Measurements from ENCODE around the gene ZNF836.

The ZNF836 gene

DNA sequence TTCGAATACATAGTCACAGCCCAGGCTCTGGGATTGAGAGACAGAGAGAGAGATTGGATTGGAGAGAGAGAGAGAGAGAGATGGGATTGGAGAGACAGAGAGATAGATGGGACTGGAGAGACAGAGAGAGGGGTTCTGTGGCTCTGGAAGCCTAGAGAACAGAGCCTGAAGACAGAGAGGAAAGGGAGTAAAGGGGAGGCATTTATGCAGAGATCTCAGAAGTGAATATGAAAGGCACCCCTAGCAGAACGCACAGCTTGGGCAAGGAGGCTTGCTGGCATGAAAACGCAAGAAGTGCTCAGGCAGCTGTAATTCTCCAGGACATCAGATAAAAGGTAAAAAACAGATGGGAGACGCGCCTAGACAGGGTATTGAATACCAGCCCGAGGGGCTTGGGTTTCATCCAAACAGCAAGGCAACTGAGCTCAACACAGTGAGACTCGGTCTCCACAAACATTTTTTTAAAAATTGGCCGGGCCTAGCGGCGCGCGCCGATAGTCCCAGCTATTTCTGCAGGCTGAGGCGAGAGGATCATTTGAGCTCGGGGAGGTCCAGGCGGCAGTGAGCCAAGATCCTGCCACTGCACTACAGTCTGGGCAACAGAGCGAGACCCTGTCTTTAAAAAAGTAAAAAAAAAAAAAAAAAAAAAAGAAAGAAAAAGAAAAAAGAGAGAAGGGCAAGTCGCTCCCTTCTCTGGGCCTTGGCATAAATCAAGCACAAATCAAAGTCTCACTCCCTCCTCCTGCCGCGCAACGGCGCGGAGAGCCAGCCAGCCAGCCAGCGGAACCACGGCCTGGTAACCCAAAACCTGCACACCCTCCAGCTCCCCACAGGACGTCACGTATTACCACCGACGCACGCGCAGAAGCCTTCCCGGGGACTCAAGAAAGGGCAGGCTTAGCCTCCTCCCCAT is 17.7 kb upstream of the ZNF836 start:
- ATAC-seq (no peak), DNase-seq (no peak)

- ATAC-seq (no peak), DNase-seq (no peak)
Observed at GRCh38 chr19:52187407-52187806, 16.0 kb upstream of the ZNF836 start.

GRCh38 chr19:52176574-52176973 is 5.2 kb upstream of the ZNF836 start:
- DNase-seq (no peak), ATAC-seq (no peak)

DNA sequence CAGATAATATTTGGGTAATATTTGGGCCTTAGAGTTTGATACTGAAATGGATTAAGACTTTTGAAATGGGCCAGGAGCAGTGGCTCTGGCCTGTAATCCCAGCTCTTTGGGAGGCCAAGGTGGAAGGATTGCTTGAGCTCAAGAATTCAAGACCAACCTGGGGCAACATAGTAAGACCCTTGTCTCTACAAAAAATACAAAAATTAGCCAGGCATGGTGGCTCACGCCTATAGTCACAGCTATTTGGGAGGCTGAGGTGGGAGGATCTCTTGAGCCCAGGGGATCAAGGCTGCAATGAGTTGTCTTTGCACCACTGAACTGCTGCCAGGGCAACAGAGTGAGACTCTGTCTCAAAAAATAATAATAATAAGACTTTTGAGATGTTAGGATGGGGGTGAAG is 926 bp upstream of the ZNF836 start:
- no peak for ATAC-seq
- no peak for DNase-seq

DNA sequence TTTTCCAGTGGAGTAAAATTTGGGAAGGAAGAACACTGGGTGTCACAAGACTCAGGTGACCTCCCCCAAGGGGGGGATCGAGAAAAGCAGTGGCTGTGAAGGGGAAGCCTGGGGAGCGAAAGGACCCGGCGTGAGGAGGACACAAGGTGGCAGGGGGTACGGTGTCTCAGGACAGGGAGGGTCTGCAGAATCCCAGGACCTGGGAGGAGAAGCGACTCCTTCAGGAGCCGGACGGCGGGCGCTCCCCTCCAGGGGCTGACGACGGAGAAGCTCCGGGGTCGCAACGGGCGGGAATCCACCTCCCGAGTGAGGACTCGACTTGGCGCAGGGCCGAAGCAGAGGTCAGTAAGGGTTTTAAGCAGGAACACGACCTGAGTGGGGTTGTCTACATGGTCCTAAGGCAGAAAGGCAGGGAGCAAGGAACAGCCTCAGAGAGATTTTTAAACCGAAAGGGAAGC is 529 bp downstream of the ZNF836 start:
- peak; percentile 30 for DNase-seq

DNA sequence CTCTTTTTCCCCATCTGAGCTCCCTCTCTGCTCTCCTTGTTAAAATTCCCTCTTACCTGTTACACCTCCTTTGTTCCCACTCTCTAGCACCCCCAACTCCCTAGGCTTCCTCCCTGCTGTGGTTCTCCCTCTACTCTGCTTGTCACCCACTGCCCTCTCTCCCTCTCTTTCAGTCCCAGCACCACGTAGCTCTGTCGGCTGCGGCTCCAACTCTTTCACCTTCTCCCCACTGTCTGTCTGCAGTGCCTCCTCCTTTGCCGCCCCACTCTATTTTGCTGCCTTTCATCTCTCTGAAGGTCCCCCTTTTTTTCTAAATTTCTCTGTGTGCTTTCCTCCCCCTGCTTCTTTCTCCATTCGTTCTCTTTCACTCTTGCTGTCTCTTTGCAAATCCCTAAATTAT is 1.1 kb downstream of the ZNF836 start:
- DNase-seq (no peak), ATAC-seq (peak; percentile 29)

More for the DNA sequence above, 529 bp downstream of the ZNF836 start:
- peak; percentile 25 for ATAC-seq

DNA sequence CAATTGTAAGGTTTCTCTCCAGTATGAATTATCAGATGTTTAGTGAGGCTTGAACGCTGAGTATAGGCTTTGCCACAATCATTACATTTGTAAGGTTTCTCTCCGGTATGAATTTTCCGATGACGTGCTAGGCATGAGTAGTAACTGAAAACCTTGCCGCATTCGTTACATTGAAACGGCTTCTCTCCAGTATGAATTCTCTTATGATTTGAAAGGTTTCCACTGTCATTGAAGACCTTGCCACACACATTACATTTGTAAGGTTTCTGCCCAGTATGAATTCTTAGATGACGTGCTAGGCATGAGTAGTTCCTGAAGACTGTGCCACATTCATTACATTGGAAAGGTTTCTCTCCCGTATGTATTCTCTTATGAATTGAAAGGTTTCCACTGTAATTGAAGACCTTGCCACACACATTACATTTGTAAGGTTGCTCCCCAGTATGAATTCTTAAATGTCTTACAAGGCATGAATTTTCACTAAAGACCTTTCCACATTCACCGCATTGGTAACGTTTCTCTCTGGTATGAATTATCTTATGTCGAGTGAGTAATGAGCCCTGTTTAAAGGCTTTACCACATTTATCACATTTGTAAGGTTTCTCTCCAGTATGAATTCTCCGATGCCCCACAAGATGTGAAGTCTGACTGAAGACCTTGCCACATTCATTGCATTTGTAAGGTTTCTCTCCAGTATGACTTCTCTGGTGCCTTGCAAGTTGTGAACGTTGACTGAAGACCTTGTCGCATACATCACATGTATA is 15.6 kb downstream of the ZNF836 start:
- no peak for DNase-seq
- ATAC-seq = no peak

GRCh38 chr19:52148256-52148655 is 23.2 kb downstream of the ZNF836 start:
- DNase-seq (no peak), ATAC-seq (no peak)

- ATAC-seq (no peak), DNase-seq (no peak)
Observed at GRCh38 chr19:52142001-52142595, 29.3 kb downstream of the ZNF836 start.

DNA sequence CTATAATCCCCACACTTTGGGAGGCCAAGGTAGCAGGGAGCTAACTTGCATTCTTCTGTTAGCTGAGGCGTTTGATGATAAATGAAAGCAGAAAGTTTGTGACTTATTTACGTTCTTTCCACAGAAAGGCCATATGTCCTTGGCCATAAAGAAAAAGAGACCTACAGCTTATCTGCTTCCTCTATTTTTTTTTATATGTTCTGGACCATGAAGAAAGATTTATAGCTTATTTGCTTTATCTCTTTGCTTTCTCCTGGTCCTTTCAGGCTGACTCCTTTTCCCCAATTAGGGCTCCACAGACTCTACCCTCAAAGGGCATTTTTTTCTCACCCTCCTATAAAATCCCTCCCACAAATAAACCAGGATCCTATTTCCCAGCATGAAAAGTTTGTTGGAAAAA is 30.2 kb downstream of the ZNF836 start:
- DNase-seq (no peak), ATAC-seq (no peak)

DNA sequence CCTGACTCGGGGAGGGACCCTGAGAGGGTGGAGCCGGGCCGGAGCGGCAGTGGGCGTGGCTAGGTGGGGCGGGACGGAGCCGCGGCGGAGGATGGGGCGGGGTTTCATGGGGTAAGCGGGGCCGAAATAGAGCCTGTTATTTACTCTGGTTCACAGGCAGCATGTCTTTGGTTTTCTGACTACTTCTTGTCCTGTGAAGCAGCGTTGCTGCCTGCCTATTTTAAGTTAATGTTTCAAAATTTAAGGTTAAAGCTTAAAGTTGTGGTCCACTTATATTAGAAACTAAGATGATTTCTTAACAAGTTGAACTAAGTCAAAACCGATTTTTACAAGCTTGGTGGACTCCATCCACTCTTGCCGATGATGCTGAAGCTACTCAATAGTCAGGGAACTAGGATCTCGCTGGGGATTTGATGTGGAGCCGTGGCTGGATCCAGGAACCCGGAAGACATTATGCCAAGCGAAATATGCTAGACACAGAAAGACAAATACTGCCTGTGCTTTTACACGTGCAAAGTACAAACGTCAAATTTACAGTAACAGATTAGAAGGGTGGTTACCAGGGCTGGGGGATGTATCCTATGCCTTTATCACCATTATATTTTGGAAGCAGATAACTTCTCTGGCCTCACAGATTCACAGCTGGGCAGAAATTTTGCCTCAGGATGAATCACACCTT is 31.2 kb downstream of the ZNF836 start:
- peak; percentile 99 for DNase-seq
- peak; percentile 98 for ATAC-seq

DNA sequence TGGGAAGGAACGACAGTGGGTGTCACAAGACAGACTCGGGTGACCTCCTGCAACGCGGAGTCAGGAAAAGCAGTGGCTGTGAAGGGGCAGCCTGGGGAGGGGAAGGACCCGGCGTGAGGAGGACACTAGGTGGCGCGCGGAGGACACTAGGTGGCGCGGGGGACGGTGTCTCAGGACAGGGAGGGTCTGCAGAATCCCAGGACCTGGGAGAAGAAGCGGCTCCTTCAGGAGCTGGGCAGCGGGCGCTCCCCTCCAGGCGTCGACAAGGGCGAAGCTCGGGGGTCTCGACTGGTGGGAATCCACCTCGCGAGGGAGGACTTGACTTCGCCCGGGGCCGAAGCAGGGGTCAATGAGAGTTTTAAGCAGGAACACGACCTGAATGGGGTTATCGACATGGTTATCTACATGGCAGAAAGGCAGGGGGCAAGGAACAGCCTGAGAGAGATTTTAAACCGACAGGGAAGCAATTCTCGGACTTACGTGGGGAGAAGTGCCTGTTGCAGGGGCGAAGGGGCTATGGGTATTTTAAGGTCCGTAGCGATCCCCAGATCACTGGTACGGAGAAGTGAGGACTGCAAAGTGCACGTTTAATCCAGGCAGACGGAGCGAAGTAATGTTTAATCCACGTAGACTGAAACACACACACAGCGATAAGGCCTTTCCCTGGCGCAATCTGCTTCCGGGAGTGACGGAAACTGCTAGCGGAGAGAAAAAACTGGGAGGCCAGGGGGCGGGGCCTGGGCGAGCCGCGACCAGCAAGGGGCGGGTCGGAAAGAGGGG is 32.0 kb downstream of the ZNF836 start, which contains the start of gene ZNF616:
TSS of gene ZNF616 (minus strand) at position 687 of the 780 bp plus-strand sequence. CDS start 9,426 bp downstream, outside the sequence.
- DNase-seq (peak; percentile 87), ATAC-seq (peak; percentile 84)

- DNase-seq = no peak
- ATAC-seq = no peak
Observed at GRCh38 chr19:52138983-52139251, 32.5 kb downstream of the ZNF836 start.

- DNase-seq (peak; percentile 51), ATAC-seq (peak; percentile 25)
Observed at GRCh38 chr19:52138278-52138982, 33.0 kb downstream of the ZNF836 start.

GRCh38 chr19:52120286-52120685 is 51.1 kb downstream of the ZNF836 start:
- no peak for ATAC-seq
- DNase-seq = no peak

- ATAC-seq (no peak), DNase-seq (no peak)
Observed at GRCh38 chr19:52115526-52116053, 55.8 kb downstream of the ZNF836 start.

- DNase-seq (no peak), ATAC-seq (no peak)
Observed at GRCh38 chr19:52114691-52115090, 56.7 kb downstream of the ZNF836 start.

DNA sequence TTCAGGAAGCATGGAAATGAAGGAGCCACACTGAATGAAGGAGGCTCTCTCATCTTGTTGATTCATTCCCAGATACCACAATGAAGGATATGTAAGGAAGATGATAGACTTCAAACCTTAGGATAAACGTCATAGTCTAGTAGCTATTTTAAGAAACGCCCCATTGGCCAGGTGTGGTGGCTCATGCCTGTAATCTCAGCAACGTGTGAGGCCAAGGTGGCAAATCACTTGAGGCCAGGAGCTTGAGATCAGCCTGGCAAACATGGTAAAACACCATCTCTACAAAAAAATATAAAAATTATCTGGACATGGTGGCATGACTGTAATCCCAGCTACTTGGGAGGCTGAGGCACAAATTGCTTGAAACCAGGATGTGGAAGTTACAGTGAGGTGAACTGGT is 58.8 kb downstream of the ZNF836 start:
- ATAC-seq = no peak
- no peak for DNase-seq

- DNase-seq (no peak), ATAC-seq (no peak)
Observed at GRCh38 chr19:52110780-52111179, 60.6 kb downstream of the ZNF836 start.
